HL-60 (cell line): ENCODE data around the gene SSH2.

Source experiments
- GABPA ChIP-seq: IDR thresholded peaks from 2 replicates; pipeline ENCODE4 v1.6.1; 2012; ENCODE audit warnings: low read depth
- POLR2AphosphoS5 ChIP-seq: IDR thresholded peaks from 2 replicates; pipeline ENCODE4 v1.6.1; 2012; ENCODE audit warnings: low read depth
- REST ChIP-seq: IDR thresholded peaks from 2 replicates; pipeline ENCODE4 v1.6.1; 2012; ENCODE audit warnings: low read depth; ENCODE audit not compliant: insufficient replicate concordance
- TF ChIP-seq, protein P1 (sequence below): IDR thresholded peaks from one replicate; pipeline ENCODE4 v1.5.1; 2011; ENCODE audit warnings: low read length, control low read depth, inconsistent platforms; ENCODE audit not compliant: insufficient read depth

DNA sequence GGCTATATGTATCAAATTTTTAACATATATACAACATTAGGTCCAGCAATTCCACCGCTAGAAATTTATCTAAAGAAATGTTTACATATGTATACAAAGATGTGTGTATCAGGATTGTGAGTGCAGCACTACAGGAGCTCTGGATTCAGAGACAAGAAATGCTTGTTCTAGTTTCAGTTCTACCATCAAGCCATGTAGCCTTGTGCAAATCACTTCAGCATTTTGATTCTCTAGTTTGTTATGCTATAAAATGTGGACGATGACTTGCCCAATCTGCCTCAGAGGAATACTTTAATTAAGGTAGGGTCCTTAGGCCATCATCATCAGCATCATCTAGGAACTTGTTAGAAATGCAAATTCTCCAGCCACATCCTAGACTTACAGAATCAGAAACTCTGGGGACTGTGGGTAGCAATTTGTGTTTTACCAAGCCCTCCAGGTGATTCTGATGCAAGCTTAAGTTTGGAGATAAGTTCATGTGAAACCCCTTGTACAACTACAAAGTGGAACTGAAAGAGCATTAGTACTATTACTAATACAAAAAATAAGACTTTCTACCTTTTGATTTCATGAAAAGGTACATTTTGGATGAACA is 176.1 kb downstream of the SSH2 start:
- TF ChIP-seq REST = no peak
- TF ChIP-seq, protein P1, sequence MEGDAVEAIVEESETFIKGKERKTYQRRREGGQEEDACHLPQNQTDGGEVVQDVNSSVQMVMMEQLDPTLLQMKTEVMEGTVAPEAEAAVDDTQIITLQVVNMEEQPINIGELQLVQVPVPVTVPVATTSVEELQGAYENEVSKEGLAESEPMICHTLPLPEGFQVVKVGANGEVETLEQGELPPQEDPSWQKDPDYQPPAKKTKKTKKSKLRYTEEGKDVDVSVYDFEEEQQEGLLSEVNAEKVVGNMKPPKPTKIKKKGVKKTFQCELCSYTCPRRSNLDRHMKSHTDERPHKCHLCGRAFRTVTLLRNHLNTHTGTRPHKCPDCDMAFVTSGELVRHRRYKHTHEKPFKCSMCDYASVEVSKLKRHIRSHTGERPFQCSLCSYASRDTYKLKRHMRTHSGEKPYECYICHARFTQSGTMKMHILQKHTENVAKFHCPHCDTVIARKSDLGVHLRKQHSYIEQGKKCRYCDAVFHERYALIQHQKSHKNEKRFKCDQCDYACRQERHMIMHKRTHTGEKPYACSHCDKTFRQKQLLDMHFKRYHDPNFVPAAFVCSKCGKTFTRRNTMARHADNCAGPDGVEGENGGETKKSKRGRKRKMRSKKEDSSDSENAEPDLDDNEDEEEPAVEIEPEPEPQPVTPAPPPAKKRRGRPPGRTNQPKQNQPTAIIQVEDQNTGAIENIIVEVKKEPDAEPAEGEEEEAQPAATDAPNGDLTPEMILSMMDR = no peak
- no peak for TF ChIP-seq POLR2AphosphoS5
- no peak for TF ChIP-seq GABPA
